GM18499 (cell line): Measurements from ENCODE around the gene SH3BP4.

Experiments
- ATAC-seq: cut with Tn5 transposase; IDR thresholded peaks from one replicate; pipeline ENCODE4 v1.9.1; 2021; ENCODE audit warnings: moderate number of reproducible peaks; ENCODE audit not compliant: insufficient read depth, unreplicated experiment

The SH3BP4 gene

GRCh38 chr2:234951664-234952269, at the start of gene SH3BP4:
Gene SH3BP4, plus strand, starts transcription at chr2:234952017. Its CDS starts 82,986 bp downstream, at chr2:235035003.
- ATAC-seq: no peak

- no peak for ATAC-seq
These were observed 47.0 kb upstream of the SH3BP4 start for GRCh38 chr2:234904785-234905184.

DNA sequence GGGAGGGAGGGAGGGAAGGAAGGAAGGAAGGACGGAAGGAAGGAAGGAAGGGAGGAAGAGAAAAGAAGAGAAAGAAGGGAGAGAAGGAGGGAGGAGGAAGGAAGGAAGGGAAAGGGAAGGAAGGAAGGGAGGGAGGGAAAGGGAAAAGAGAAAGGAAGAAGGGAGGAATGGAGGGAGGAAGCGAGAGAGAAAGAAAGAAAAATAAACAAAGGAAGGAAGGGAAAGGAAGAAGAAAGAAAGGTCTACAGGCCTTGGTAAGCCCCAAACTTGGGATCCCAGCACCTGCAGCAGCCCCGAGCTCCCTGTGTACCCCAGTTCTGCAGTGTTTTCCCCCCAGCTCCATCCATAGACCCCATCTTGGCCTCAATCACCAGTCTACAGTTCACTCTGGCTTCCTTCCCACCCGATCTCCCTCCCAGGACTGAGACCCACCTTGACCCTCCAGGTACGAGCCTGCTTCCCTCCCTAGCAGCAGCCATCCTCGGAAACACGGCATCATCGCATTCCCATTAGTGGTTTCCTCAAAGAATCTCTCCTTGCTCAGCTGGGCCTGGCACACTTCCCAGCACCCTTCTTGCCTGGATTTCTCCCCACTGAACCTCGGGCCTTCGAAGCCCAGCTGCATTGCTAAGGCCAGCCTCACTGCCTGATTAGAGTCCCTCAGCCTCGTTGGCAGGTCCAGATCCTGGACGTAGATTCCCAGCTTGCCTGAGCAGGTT, 46.1 kb upstream of the SH3BP4 start:
- no peak for ATAC-seq

- no peak for ATAC-seq
These were observed 41.6 kb upstream of the SH3BP4 start for GRCh38 chr2:234910186-234910679.

DNA sequence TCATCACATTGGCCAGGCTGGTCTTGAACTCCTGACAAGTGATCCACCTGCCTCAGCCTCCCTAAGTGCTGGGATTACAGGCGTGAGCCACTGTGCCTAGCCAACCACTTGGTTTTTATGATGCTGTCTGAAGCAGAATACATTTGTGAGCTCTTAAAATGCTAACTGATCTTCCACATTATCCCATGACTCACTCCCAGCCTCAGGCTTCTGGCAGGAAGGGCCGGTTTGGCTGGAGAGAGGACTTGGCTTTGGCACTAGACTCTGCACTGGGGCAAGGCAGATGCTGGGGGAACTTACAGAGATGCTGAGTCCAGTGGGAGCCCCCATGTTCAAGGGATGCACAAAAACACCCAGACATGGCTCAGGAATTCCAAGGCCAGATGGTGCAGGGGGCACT, 40.5 kb upstream of the SH3BP4 start:
- no peak for ATAC-seq

DNA sequence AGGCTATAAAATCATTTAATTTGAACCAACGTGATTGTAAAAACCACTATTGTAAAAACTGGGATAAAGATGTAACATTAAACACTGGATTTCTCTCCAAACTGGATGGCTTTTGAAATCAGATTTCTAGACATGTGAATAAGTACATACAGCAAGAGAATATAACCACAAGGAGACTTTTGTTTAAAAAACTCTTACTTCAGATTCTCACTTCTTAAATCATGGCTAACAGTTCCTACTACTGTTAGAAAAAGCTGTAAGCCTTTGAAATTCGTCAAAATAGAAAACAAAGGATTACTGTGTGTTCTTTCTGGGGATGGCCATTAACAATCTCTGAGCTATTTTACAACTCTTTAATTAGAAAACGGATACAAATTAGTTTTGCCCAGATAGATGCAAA, 39.4 kb upstream of the SH3BP4 start:
- ATAC-seq: no peak

- ATAC-seq: no peak
These were observed 38.6 kb upstream of the SH3BP4 start for GRCh38 chr2:234913208-234913626.

- no peak for ATAC-seq
These were observed 37.3 kb upstream of the SH3BP4 start for GRCh38 chr2:234914371-234915154.

GRCh38 chr2:234916674-234917073, 35.1 kb upstream of the SH3BP4 start:
- ATAC-seq: no peak

DNA sequence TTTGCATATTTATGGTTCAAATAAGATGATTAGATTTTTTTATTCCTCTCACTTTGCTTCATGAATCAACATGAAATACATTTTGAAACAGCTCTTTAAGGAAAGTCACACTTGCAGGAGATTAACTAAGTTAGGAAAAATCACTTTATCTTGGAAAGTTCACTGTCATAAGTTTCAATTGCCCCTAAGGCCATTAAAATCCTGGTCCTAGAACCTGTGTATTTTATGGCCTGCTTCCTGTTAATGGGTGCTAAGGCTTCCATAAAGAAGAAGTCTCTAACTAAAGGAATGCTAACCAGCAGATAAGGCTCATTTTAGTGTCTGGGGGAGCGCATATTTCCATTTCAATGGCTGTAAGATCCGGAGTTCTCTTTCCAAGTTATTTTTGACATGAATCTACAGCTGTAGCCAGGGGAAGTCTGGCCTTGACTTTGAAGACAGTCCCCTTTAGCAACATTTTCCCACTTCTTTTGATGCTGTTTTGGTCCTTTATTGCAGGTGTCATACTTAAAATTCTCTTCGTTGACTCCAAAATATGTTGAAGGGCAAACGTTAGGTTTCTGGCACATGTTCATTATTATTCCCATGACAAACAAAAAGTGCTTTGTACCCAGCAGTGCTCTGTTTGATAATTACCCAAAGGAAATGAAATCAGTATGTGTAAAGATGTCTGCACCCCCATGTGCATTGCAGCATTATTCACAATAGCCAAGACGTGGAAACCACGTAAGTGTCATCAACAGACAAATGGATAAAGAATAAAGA, 34.4 kb upstream of the SH3BP4 start:
- ATAC-seq: no peak

DNA sequence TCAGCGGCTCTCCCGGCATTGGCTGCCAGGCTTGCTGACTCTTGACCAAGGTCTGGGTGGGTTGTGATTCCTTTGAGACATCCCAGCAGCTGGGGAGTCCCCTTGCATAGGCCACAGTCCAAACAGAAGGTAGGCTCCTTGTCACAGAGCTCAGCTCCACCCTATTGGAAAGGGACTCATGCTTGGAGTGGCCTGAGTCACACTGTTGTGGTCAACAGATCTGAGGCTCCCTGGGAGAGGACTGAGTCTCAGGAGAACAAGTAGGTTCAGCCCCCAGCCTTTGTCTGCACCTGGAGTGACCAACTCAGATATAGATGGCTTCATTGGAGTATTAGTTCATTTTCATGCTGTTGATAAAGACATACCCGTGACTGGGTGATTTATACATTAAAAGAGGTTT, 32.1 kb upstream of the SH3BP4 start:
- no peak for ATAC-seq

DNA sequence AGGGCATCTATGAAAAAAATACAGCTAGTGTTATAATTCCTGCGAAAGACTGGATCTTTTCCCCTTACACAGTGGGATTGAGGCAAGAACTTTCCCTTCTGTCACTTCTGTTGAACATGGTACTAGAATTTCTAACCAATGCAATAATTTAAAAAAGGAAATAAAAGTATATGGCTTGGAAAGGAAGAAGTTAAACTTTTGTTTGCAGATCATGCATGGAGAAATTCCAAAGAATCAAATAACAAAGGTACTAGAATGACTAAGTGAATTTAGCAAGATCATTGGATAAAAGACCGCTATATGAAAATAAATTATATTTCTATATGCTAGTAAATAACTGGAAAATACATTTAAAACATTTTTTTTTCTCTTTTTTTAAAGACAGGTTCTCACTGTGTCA, 31.0 kb upstream of the SH3BP4 start:
- ATAC-seq: no peak

DNA sequence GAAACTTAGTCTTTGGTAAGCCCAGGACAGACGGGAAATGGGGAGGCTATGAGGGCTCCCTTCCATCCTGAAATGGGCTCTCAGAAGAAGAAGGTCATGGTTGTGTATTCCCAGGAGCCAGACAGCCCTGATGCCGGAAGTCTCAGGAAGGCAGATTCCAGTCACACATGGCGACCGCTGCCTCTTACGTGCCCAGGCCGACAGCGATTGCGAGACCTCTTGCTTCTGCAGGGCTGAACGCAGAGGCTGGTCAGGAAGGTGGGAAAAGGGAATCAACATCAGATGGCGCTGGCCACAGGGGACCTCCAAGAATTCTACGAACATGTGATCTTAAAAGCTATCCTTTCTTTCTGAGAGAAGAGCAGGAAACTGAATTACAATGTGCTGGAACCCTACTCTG, 22.8 kb upstream of the SH3BP4 start:
- no peak for ATAC-seq

GRCh38 chr2:234930397-234930796, 21.4 kb upstream of the SH3BP4 start:
- ATAC-seq: no peak

GRCh38 chr2:234931371-234931770, 20.4 kb upstream of the SH3BP4 start:
- no peak for ATAC-seq

GRCh38 chr2:234932591-234933168, 19.1 kb upstream of the SH3BP4 start:
- no peak for ATAC-seq

DNA sequence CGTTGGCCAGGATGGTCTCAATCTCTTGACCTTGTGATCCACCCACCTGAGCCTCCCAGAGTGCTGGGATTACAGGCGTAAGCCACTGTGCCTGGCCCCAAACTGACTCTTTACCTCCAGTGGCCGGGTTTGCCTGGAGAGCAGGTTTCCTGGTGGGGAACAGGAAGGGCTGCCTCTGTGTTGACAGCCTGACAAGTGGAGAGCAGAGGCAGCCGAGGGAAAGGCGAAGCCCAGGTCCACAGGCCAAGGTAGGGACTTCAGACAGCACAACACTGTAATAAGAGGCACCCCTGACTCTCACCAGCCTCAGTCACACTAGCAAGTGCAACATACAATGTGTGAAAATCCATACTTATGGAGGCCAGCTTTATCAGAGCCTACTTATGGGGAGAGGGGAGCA, 16.5 kb upstream of the SH3BP4 start:
- no peak for ATAC-seq

DNA sequence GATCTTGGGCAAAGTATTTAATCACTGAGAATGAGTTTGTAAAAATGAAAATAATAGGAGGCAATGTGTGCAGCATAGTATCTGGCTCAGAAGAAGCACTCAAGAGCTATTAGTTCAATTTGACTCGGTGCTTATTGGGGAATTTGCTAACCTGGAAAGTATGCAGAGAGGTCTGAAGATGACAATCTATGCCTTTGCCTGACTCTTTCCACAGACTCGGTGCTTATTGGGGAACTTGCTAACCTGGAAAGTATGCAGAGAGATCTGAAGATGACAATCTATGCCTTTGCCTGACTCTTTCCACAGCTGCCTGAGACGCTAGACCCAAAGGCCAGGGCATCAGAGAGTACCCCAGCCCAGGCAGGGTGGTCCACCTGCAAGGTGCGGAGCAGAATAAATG, 12.2 kb upstream of the SH3BP4 start:
- no peak for ATAC-seq

DNA sequence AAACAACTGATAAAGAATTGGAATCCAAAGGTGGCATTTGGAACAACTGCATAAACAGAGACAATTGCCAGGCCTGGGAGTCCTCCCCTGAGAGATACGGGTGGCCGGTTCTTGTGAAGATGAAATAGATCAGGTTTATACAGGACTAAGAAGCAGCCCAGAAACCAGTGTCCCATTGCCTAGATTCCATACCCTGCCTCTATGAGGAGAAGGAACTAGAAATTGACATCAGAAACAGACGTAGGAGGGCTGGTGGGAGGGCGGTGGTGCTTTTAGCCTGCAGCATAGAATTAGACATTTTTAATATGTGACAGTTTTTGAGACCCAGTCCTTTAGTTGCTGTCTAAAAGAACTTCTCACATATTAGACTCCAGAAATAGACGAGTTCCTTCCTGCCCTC, 11.8 kb upstream of the SH3BP4 start:
- ATAC-seq: no peak

GRCh38 chr2:234940527-234940926, 11.3 kb upstream of the SH3BP4 start:
- no peak for ATAC-seq
